ENCODE results near the gene UBAP2L. TPM values are rescaled to one million over a fixed set of nuclear protein-coding genes. Genes with fewer than 3 reads are reported as not detected.
"Not testable (repeated sequence)": the region's sequence is repeated elsewhere in the genome, so short reads cannot be mapped to it uniquely, and the experiment has no call there.

UBAP2L gene
- total RNA-seq, 1 donor from 2014 or later: 37.1 TPM

- no peaks in the 10 kb centered on the region for H3K9me3 ChIP-seq (ENCODE audit: control insufficient read depth in 3 of 3, low read length in 3 of 3)
- H3K36me3 ChIP-seq (ENCODE audit: control insufficient read depth in 3 of 3, insufficient read depth in 3 of 3, low read length in 3 of 3): no peaks in the 10 kb centered on the region
- no peak overlapping the region for H3K27ac ChIP-seq (ENCODE audit: low read depth, low read length)
- H3K4me1 ChIP-seq (ENCODE audit: control insufficient read depth in 3 of 3, insufficient read depth in 3 of 3, low read length in 3 of 3): peaks cover 6 to 32% (median 16%) of the 10 kb centered on the region in 3 donors
- peak overlapping the region in 1 of 3 donors; percentile 42 for H3K9ac ChIP-seq (ENCODE audit: low read depth in 1 of 3, low read length in 3 of 3)
- no peak overlapping the region for H3K4me3 ChIP-seq (ENCODE audit: low read length in 3 of 3)
- H3K27me3 ChIP-seq (ENCODE audit: control insufficient read depth in 3 of 3, insufficient read depth in 3 of 3, low read length in 3 of 3): no peaks in the 10 kb centered on the region
Observed at GRCh38 chr1:154198756-154199562, 21.8 kb upstream of the UBAP2L start.

GRCh38 chr1:154199563-154199879, 21.2 kb upstream of the UBAP2L start:
- H3K36me3 ChIP-seq (ENCODE audit: control insufficient read depth in 3 of 3, insufficient read depth in 3 of 3, low read length in 3 of 3): no peaks in the 10 kb centered on the region
- no peak overlapping the region for H3K27ac ChIP-seq (ENCODE audit: low read depth, low read length)
- H3K27me3 ChIP-seq (ENCODE audit: control insufficient read depth in 3 of 3, insufficient read depth in 3 of 3, low read length in 3 of 3): no peaks in the 10 kb centered on the region
- H3K4me1 ChIP-seq (ENCODE audit: control insufficient read depth in 3 of 3, insufficient read depth in 3 of 3, low read length in 3 of 3): peaks cover under 1 to 27% (median 11%) of the 10 kb centered on the region in 3 donors
- H3K9me3 ChIP-seq (ENCODE audit: control insufficient read depth in 3 of 3, low read length in 3 of 3): no peaks in the 10 kb centered on the region
- no peak overlapping the region for H3K4me3 ChIP-seq (ENCODE audit: low read length in 3 of 3)
- H3K9ac ChIP-seq (ENCODE audit: low read depth in 1 of 3, low read length in 3 of 3): peak overlapping the region in 1 of 3 donors; percentile 42

GRCh38 chr1:154205778-154206177, 15.0 kb upstream of the UBAP2L start:
- not testable (repeated sequence) for H3K9ac ChIP-seq (ENCODE audit: low read depth in 1 of 3, low read length in 3 of 3); H3K4me1 ChIP-seq (ENCODE audit: control insufficient read depth in 3 of 3, insufficient read depth in 3 of 3, low read length in 3 of 3); H3K27ac ChIP-seq (ENCODE audit: low read depth, low read length); H3K27me3 ChIP-seq (ENCODE audit: control insufficient read depth in 3 of 3, insufficient read depth in 3 of 3, low read length in 3 of 3); H3K4me3 ChIP-seq (ENCODE audit: low read length in 3 of 3); H3K9me3 ChIP-seq (ENCODE audit: control insufficient read depth in 3 of 3, low read length in 3 of 3)
- H3K36me3 ChIP-seq (ENCODE audit: control insufficient read depth in 3 of 3, insufficient read depth in 3 of 3, low read length in 3 of 3): peaks cover 14 to 36% (median 19%) of the 10 kb centered on the region in 3 donors

GRCh38 chr1:154206196-154206595, 14.6 kb upstream of the UBAP2L start, which contains the start of gene CFAP141:
Gene CFAP141 (minus strand): TSS chr1:154206333. CDS start chr1:154206307, 26 bp downstream.
- H3K4me3 ChIP-seq (ENCODE audit: low read length in 3 of 3): no peak within 1 kb of the TSS
- no peak within 1 kb of the TSS for H3K9ac ChIP-seq (ENCODE audit: low read depth in 1 of 3, low read length in 3 of 3)
- peaks cover 14 to 36% (median 19%) of the 10 kb centered on the region in 3 donors for H3K36me3 ChIP-seq (ENCODE audit: control insufficient read depth in 3 of 3, insufficient read depth in 3 of 3, low read length in 3 of 3)
- H3K9me3 ChIP-seq (ENCODE audit: control insufficient read depth in 3 of 3, low read length in 3 of 3): no peaks in the 10 kb centered on the region
- peaks cover 0 to 7% (median 0%) of the 10 kb centered on the region in 3 donors for H3K4me1 ChIP-seq (ENCODE audit: control insufficient read depth in 3 of 3, insufficient read depth in 3 of 3, low read length in 3 of 3)
- no peak within 1 kb of the TSS for H3K27ac ChIP-seq (ENCODE audit: low read depth, low read length)
- no peaks in the 10 kb centered on the region for H3K27me3 ChIP-seq (ENCODE audit: control insufficient read depth in 3 of 3, insufficient read depth in 3 of 3, low read length in 3 of 3)

- Histone ChIP-seq H3K9me3 (ENCODE audit: control insufficient read depth in 3 of 3, low read length in 3 of 3) (no peaks in the 10 kb centered on the region), H3K36me3 (ENCODE audit: control insufficient read depth in 3 of 3, insufficient read depth in 3 of 3, low read length in 3 of 3) (peaks cover 19 to 40% (median 26%) of the 10 kb centered on the region in 3 donors), H3K4me3 (ENCODE audit: low read length in 3 of 3) (no peak overlapping the region), H3K27me3 (ENCODE audit: control insufficient read depth in 3 of 3, insufficient read depth in 3 of 3, low read length in 3 of 3) (no peaks in the 10 kb centered on the region), H3K27ac (ENCODE audit: low read depth, low read length) (no peak overlapping the region), H3K4me1 (ENCODE audit: control insufficient read depth in 3 of 3, insufficient read depth in 3 of 3, low read length in 3 of 3) (peaks cover 0 to 7% (median 0%) of the 10 kb centered on the region in 3 donors), H3K9ac (ENCODE audit: low read depth in 1 of 3, low read length in 3 of 3) (no peak overlapping the region)
Observed at GRCh38 chr1:154207262-154207661, 13.5 kb upstream of the UBAP2L start.

GRCh38 chr1:154208677-154209388, 11.9 kb upstream of the UBAP2L start:
- no peak overlapping the region for H3K4me3 ChIP-seq (ENCODE audit: low read length in 3 of 3)
- H3K9me3 ChIP-seq (ENCODE audit: control insufficient read depth in 3 of 3, low read length in 3 of 3): no peaks in the 10 kb centered on the region
- H3K27ac ChIP-seq (ENCODE audit: low read depth, low read length): no peak overlapping the region
- peaks cover 31 to 55% (median 41%) of the 10 kb centered on the region in 3 donors for H3K36me3 ChIP-seq (ENCODE audit: control insufficient read depth in 3 of 3, insufficient read depth in 3 of 3, low read length in 3 of 3)
- H3K4me1 ChIP-seq (ENCODE audit: control insufficient read depth in 3 of 3, insufficient read depth in 3 of 3, low read length in 3 of 3): peaks cover 0 to 7% (median 0%) of the 10 kb centered on the region in 3 donors
- H3K9ac ChIP-seq (ENCODE audit: low read depth in 1 of 3, low read length in 3 of 3): no peak overlapping the region
- H3K27me3 ChIP-seq (ENCODE audit: control insufficient read depth in 3 of 3, insufficient read depth in 3 of 3, low read length in 3 of 3): no peaks in the 10 kb centered on the region

- Histone ChIP-seq H3K4me3 (ENCODE audit: low read length in 3 of 3) (no peak overlapping the region), H3K27ac (ENCODE audit: low read depth, low read length) (no peak overlapping the region), H3K9ac (ENCODE audit: low read depth in 1 of 3, low read length in 3 of 3) (no peak overlapping the region), H3K4me1 (ENCODE audit: control insufficient read depth in 3 of 3, insufficient read depth in 3 of 3, low read length in 3 of 3) (peaks cover 0 to 7% (median 0%) of the 10 kb centered on the region in 3 donors), H3K9me3 (ENCODE audit: control insufficient read depth in 3 of 3, low read length in 3 of 3) (no peaks in the 10 kb centered on the region), H3K36me3 (ENCODE audit: control insufficient read depth in 3 of 3, insufficient read depth in 3 of 3, low read length in 3 of 3) (peaks cover 31 to 51% (median 36%) of the 10 kb centered on the region in 3 donors), H3K27me3 (ENCODE audit: control insufficient read depth in 3 of 3, insufficient read depth in 3 of 3, low read length in 3 of 3) (no peaks in the 10 kb centered on the region)
Observed at GRCh38 chr1:154212083-154212482, 8.7 kb upstream of the UBAP2L start.

- H3K9ac ChIP-seq (ENCODE audit: low read depth in 1 of 3, low read length in 3 of 3): no peak overlapping the region
- H3K27me3 ChIP-seq (ENCODE audit: control insufficient read depth in 3 of 3, insufficient read depth in 3 of 3, low read length in 3 of 3): no peaks in the 10 kb centered on the region
- H3K27ac ChIP-seq (ENCODE audit: low read depth, low read length): no peak overlapping the region
- H3K9me3 ChIP-seq (ENCODE audit: control insufficient read depth in 3 of 3, low read length in 3 of 3): no peaks in the 10 kb centered on the region
- H3K4me1 ChIP-seq (ENCODE audit: control insufficient read depth in 3 of 3, insufficient read depth in 3 of 3, low read length in 3 of 3): peaks cover 6 to 10% (median 8%) of the 10 kb centered on the region in 3 donors
- peaks cover 30 to 52% (median 38%) of the 10 kb centered on the region in 3 donors for H3K36me3 ChIP-seq (ENCODE audit: control insufficient read depth in 3 of 3, insufficient read depth in 3 of 3, low read length in 3 of 3)
- no peak overlapping the region for H3K4me3 ChIP-seq (ENCODE audit: low read length in 3 of 3)
Observed at GRCh38 chr1:154213274-154213673, 7.5 kb upstream of the UBAP2L start.

- no peaks in the 10 kb centered on the region for H3K27me3 ChIP-seq (ENCODE audit: control insufficient read depth in 3 of 3, insufficient read depth in 3 of 3, low read length in 3 of 3)
- peaks cover 33 to 40% (median 38%) of the 10 kb centered on the region in 3 donors for H3K4me1 ChIP-seq (ENCODE audit: control insufficient read depth in 3 of 3, insufficient read depth in 3 of 3, low read length in 3 of 3)
- peaks cover 10 to 32% (median 24%) of the 10 kb centered on the region in 3 donors for H3K36me3 ChIP-seq (ENCODE audit: control insufficient read depth in 3 of 3, insufficient read depth in 3 of 3, low read length in 3 of 3)
- peak overlapping the region; percentile 100 for H3K27ac ChIP-seq (ENCODE audit: low read depth, low read length)
- H3K9me3 ChIP-seq (ENCODE audit: control insufficient read depth in 3 of 3, low read length in 3 of 3): no peaks in the 10 kb centered on the region
- H3K9ac ChIP-seq (ENCODE audit: low read depth in 1 of 3, low read length in 3 of 3): peak overlapping the region in 2 of 3 donors; percentile 14 to 100
- peak overlapping the region in 2 of 3 donors; percentile 26 to 97 for H3K4me3 ChIP-seq (ENCODE audit: low read length in 3 of 3)
Observed at GRCh38 chr1:154218545-154218944, 2.2 kb upstream of the UBAP2L start.

GRCh38 chr1:154219541-154219940, 1.2 kb upstream of the UBAP2L start:
- peak overlapping the region; percentile 100 for H3K27ac ChIP-seq (ENCODE audit: low read depth, low read length)
- H3K36me3 ChIP-seq (ENCODE audit: control insufficient read depth in 3 of 3, insufficient read depth in 3 of 3, low read length in 3 of 3): peaks cover 2 to 23% (median 15%) of the 10 kb centered on the region in 3 donors
- peaks cover 40 to 42% (median 40%) of the 10 kb centered on the region in 3 donors for H3K4me1 ChIP-seq (ENCODE audit: control insufficient read depth in 3 of 3, insufficient read depth in 3 of 3, low read length in 3 of 3)
- peak overlapping the region; percentile 100 for H3K9ac ChIP-seq (ENCODE audit: low read depth in 1 of 3, low read length in 3 of 3)
- H3K9me3 ChIP-seq (ENCODE audit: control insufficient read depth in 3 of 3, low read length in 3 of 3): no peaks in the 10 kb centered on the region
- H3K27me3 ChIP-seq (ENCODE audit: control insufficient read depth in 3 of 3, insufficient read depth in 3 of 3, low read length in 3 of 3): no peaks in the 10 kb centered on the region
- H3K4me3 ChIP-seq (ENCODE audit: low read length in 3 of 3): peak overlapping the region; percentile 97
